AG09309 (cell line): ENCODE data around the gene SULF2.

Source experiments
- DNase-seq: peaks from one replicate; pipeline ENCODE4 v3.0.0-alpha.2; 2010; ENCODE audit warnings: low read depth
- H3K4me3 ChIP-seq: 2 replicates; pipeline ENCODE4 v1.5.1; 2011; ENCODE audit warnings: mild to moderate bottlenecking, low read depth, low read length, moderate library complexity; ENCODE audit not compliant: control insufficient read depth
- CTCF ChIP-seq: IDR thresholded peaks from 2 replicates; pipeline ENCODE4 v1.5.1; 2011; ENCODE audit warnings: mild to moderate bottlenecking, low read depth, low read length, inconsistent platforms; ENCODE audit not compliant: insufficient read depth, control insufficient read depth; ENCODE audit errors: missing control alignments

The SULF2 gene

GRCh38 chr20:47753576-47754387 lies 31.5 kb downstream of the SULF2 start:
- no peak for TF ChIP-seq CTCF
- no peak overlapping the region for H3K4me3 ChIP-seq
- no peak for DNase-seq

GRCh38 chr20:47751449-47751848 lies 33.8 kb downstream of the SULF2 start:
- no peak for TF ChIP-seq CTCF
- H3K4me3 ChIP-seq = no peak overlapping the region
- DNase-seq = no peak

GRCh38 chr20:47749339-47749738 lies 35.9 kb downstream of the SULF2 start:
- no peak for TF ChIP-seq CTCF
- DNase-seq = no peak
- H3K4me3 ChIP-seq = no peak overlapping the region

- TF ChIP-seq CTCF = no peak
- no peak for DNase-seq
- H3K4me3 ChIP-seq = no peak overlapping the region
Measured at GRCh38 chr20:47748823-47749222, 36.5 kb downstream of the SULF2 start.

- no peak for TF ChIP-seq CTCF
- H3K4me3 ChIP-seq = no peak overlapping the region
- DNase-seq = no peak
Measured at GRCh38 chr20:47748069-47748468, 37.2 kb downstream of the SULF2 start.

GRCh38 chr20:47747669-47748031 lies 37.6 kb downstream of the SULF2 start:
- no peak for TF ChIP-seq CTCF
- no peak for DNase-seq
- H3K4me3 ChIP-seq = no peak overlapping the region
